GM12801 (cell line): ENCODE results near the gene CCDC144A.
"Not testable (repeated sequence)": the region's sequence is repeated elsewhere in the genome, so short reads cannot be mapped to it uniquely, and the experiment has no call there.

Source experiments
- TF ChIP-seq, protein P1 (sequence below): IDR thresholded peaks from one replicate; pipeline ENCODE4 v1.5.1; 2011; ENCODE audit warnings: control low read depth; ENCODE audit not compliant: insufficient read length; ENCODE audit errors: extremely low read depth

The CCDC144A gene, protein sequence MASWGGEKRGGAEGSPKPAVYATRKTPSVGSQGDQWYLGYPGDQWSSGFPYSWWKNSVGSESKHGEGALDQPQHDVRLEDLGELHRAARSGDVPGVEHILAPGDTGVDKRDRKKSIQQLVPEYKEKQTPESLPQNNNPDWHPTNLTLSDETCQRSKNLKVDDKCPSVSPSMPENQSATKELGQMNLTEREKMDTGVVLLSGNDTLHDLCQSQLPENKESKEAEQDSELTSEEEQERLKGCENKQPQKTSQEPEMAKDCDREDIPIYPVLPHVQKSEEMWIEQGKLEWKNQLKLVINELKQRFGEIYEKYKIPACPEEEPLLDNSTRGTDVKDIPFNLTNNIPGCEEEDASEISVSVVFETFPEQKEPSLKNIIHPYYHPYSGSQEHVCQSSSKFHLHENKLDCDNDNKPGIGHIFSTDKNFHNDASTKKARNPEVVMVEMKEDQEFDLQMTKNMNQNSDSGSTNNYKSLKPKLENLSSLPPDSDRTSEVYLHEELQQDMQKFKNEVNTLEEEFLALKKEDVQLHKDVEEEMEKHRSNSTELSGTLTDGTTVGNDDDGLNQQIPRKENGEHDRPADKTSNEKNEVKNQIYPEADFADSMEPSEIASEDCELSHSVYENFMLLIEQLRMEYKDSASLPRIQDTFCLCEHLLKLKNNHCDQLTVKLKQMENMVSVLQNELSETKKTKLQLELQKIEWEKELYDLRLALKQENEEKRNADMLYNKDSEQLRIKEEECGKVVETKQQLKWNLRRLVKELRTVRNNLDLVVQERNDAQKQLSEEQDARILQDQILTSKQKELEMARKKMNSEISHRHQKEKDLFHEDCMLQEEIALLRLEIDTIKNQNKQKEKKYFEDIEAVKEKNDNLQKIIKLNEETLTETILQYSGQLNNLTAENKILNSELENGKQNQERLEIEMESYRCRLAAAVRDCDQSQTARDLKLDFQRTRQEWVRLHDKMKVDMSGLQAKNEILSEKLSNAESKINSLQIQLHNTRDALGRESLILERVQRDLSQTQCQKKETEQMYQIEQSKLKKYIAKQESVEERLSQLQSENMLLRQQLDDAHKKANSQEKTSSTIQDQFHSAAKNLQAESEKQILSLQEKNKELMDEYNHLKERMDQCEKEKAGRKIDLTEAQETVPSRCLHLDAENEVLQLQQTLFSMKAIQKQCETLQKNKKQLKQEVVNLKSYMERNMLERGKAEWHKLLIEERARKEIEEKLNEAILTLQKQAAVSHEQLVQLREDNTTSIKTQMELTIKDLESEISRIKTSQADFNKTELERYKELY (N-terminal part only)

DNA sequence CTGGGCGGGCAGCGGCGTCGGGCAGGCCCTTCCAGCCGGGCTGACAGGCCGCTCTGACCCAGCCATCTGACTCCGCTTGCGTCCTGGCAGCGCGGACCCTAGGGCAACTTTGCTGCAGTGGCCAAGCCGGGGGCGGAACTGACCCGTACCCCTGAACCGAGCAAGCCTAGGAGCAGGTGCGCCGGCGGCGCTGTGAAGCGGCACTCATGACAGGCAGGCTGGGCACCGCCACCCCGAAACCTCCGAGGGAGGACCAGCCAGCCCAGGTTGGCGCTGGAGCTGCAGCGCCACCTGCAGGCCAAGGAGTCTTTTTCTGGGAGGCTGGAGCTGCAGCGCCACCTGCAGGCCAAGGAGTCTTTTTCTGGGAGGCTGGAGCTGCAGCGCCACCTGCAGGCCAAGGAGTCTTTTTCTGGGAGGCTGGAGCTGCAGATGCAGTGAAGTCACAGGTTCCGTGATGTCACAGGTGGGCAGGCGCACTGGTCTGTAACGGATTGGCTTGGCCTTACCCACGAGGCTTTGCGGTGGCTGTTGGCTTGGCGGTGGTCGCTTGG, at the start of gene CCDC144A:
TSS of gene CCDC144A (plus strand) at position 511 of the 551 bp plus-strand sequence. CDS start 160 bp downstream, outside the sequence.
- TF ChIP-seq, protein P1, sequence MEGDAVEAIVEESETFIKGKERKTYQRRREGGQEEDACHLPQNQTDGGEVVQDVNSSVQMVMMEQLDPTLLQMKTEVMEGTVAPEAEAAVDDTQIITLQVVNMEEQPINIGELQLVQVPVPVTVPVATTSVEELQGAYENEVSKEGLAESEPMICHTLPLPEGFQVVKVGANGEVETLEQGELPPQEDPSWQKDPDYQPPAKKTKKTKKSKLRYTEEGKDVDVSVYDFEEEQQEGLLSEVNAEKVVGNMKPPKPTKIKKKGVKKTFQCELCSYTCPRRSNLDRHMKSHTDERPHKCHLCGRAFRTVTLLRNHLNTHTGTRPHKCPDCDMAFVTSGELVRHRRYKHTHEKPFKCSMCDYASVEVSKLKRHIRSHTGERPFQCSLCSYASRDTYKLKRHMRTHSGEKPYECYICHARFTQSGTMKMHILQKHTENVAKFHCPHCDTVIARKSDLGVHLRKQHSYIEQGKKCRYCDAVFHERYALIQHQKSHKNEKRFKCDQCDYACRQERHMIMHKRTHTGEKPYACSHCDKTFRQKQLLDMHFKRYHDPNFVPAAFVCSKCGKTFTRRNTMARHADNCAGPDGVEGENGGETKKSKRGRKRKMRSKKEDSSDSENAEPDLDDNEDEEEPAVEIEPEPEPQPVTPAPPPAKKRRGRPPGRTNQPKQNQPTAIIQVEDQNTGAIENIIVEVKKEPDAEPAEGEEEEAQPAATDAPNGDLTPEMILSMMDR = not testable (repeated sequence)

DNA sequence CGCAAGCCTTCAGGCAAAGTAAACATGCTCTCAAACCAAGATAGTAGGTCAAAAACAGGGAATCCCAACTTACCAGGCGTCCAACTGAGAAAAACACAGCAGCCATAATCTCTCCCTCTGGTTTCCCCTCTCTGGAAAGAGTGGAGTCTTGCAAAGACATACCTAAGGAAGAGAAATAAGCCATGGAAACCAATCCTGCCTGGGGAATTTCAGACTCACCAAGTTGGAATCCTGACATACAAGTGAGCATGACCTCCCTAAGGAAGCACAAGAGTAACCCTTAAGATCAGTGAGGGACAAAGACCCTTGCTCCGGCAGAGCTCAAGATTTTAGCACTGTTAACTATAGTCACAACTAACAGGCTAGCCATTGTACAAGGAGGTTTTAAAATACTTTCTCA, 40.5 kb upstream of the CCDC144A start:
- TF ChIP-seq, protein P1 = no peak

DNA sequence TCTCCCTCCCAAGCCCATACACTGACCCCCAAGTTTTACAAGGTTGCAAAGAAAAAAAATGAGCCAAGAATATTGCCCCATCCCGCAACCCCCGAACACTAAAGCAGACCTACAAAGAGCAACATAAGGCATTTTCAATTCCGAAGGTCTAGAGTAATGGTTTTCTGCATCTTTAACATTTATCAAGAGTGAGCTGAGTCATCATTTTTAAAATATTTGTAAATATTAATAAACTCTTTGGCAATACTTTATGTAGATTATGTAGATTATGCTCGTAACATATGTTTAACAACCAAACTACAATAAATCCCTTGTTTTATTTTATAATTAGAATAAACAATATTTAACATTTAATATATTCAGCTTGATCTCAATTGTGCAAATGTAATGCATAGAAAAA, 37.8 kb upstream of the CCDC144A start:
- TF ChIP-seq, protein P1 = no peak

GRCh38 chr17:16652847-16653366, 37.1 kb upstream of the CCDC144A start:
- TF ChIP-seq, protein P1 = no peak

GRCh38 chr17:16653367-16654041, 36.5 kb upstream of the CCDC144A start, which contains the start of gene ZNF624:
Gene ZNF624, minus strand, starts transcription at chr17:16653850.
- TF ChIP-seq, protein P1 = no peak

DNA sequence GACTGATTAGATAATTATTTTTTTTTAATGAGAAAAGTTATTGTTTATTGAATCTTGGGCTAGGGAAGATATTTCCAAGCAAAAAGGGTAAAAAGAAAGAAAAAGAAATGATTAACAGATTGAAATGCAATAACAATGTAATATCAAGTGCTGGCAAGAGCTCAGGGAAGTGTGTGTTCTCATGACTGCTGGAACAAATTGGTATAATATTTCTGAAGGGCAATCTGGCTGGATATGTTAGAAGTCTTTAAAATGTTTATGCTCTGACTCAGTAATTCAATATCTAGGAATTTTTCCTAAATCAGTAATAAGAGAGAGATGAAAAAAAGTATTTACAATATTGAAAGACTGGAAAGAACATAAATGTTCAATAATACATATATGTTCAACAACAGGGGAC, 28.8 kb upstream of the CCDC144A start:
- TF ChIP-seq, protein P1 = no peak
